ENCODE data around the gene LRRC8A. TPM values are rescaled to one million over a fixed set of nuclear protein-coding genes. Genes with fewer than 3 reads are reported as not detected.

Gene LRRC8A
- total and polyA plus RNA-seq, 2 of the 8 experiments (the other 6 are each of a cell fraction or from before 2014, with no cell fraction given): 103 to 111 TPM

- H3K4me3 ChIP-seq (ENCODE audit: extremely low read depth in 1 of 4, insufficient read depth in 2 of 4, low read depth in 3 of 4, low read length in 4 of 4): no peak overlapping the region
- TF ChIP-seq CEBPB (IDR thresholded peaks at IDR 0.05; ENCODE audit: low read depth, low read length) (no peak), KDM4A (IDR thresholded peaks at IDR 0.05; ENCODE audit: low read depth, low read length, severe bottlenecking) (no peak), RAD21 (IDR thresholded peaks at IDR 0.05 in 1 of 2, conservative IDR thresholded peaks at IDR 0.05 in 1 of 2; ENCODE audit: low read depth in 2 of 2, low read length in 2 of 2) (no peak), KDM5A (IDR thresholded peaks at IDR 0.05; ENCODE audit: low read length) (no peak), JUND (IDR thresholded peaks at IDR 0.05; ENCODE audit: low read length) (no peak), YY1 (IDR thresholded peaks at IDR 0.05; ENCODE audit: low read depth, low read length) (no peak), KDM1A (IDR thresholded peaks at IDR 0.05; ENCODE audit: borderline replicate concordance, low read length) (no peak), FOSL1 (IDR thresholded peaks at IDR 0.05; ENCODE audit: insufficient read depth, low read depth, low read length) (no peak), JUN (IDR thresholded peaks at IDR 0.05; ENCODE audit: low read depth, low read length) (no peak), RFX5 (IDR thresholded peaks at IDR 0.05; ENCODE audit: borderline replicate concordance, low read depth, low read length) (no peak), ZNF274 (IDR thresholded peaks at IDR 0.05; ENCODE audit: borderline replicate concordance, extremely low read depth, low read length) (no peak), NANOG (IDR thresholded peaks at IDR 0.05; ENCODE audit: insufficient read depth, low read depth, low read length, poor library complexity, severe bottlenecking) (no peak), POLR2AphosphoS5 (IDR thresholded peaks at IDR 0.05; ENCODE audit: low read depth, low read length) (no peak)
- CTCF ChIA-PET (ENCODE audit: partially characterized antibody): interaction anchor here (3.9 kb wide), 1 partner anchor 11 kb away, joined by 26 read pairs; no protein-coding TSS in a partner anchor
- H3K56ac ChIP-seq (replicated peaks; ENCODE audit: insufficient read length, low read depth, low read length): no peak overlapping the region
- POLR2A ChIA-PET (ENCODE audit: partially characterized antibody): interaction anchor here (1.1 to 1.8 kb wide), 2 partner anchors 11 to 29 kb away, joined by 3 to 4 read pairs; no protein-coding TSS in a partner anchor
- no peaks in the 10 kb centered on the region for H3K9me3 ChIP-seq (ENCODE audit: insufficient read depth in 2 of 2, low read depth in 1 of 2, low read length in 1 of 2)
- 96% methylated on average over 26 of the region's 26 CpGs; no CpG with 5 or more reads in 1 of the 2 experiments for WGBS, 2 experiments (ENCODE audit: extremely low coverage in 1 of 2, insufficient coverage in 1 of 2, insufficient read length in 1 of 2, insufficient replicate concordance in 2 of 2, low coverage in 1 of 2, low lambda C conversion rate in 2 of 2, missing lambda C conversion rate in 1 of 2)
- H2BK15ac ChIP-seq (ENCODE audit: low read length): no peak overlapping the region
- H3K36me3 ChIP-seq (ENCODE audit: control insufficient read depth in 2 of 4, insufficient read depth in 4 of 4, low read length in 3 of 4): peaks cover 0 to 24% (median 20%) of the 10 kb centered on the region in 4 experiments
- H4K91ac ChIP-seq (replicated peaks; ENCODE audit: insufficient read length, low read length): no peak overlapping the region
- peaks cover 2% of the 10 kb centered on the region; the same call in 1 of the 2 replicates for H3K23me2 ChIP-seq (ENCODE audit: low read depth, low read length)
- H2BK12ac ChIP-seq (ENCODE audit: low read depth, low read length): no peak overlapping the region
- no peak overlapping the region for H3K27ac ChIP-seq (ENCODE audit: low read depth, low read length)
- no peak overlapping the region for H2AK5ac ChIP-seq (ENCODE audit: low read depth, low read length)
- no peak overlapping the region for H3K14ac ChIP-seq (ENCODE audit: insufficient read length)
- H2BK20ac ChIP-seq (ENCODE audit: low read length): no peak overlapping the region
- H4K8ac ChIP-seq (ENCODE audit: extremely low read depth, insufficient read depth, low read length): no peak overlapping the region
- H3K4ac ChIP-seq (replicated peaks; ENCODE audit: insufficient read length, low read depth, low read length): no peak overlapping the region
- FAIRE-seq (no peak), DNase-seq (ENCODE audit: low read depth in 1 of 2, low spot score in 2 of 2) (no peak)
- no peak overlapping the region for H2AFZ ChIP-seq (ENCODE audit: low read length)
- no peak overlapping the region for H3K4me2 ChIP-seq (ENCODE audit: insufficient read depth in 1 of 2, low read depth in 2 of 2, low read length in 2 of 2)
- H3K9ac ChIP-seq (replicated peaks in 1 of 4; ENCODE audit: extremely low read depth in 1 of 4, low read depth in 3 of 4, low read length in 3 of 4): no peak overlapping the region
- H3K79me2 ChIP-seq (ENCODE audit: control insufficient read depth in 1 of 2, insufficient read depth in 2 of 2, low read length in 2 of 2): peaks cover 0 to 25% of the 10 kb centered on the region in 2 experiments; a peak in 2 of 4 replicates
- no peak overlapping the region for H3K18ac ChIP-seq (ENCODE audit: extremely low read depth, low read length)
- no peak overlapping the region for H4K5ac ChIP-seq (ENCODE audit: insufficient read length, low read depth, low read length)
- H2BK120ac ChIP-seq (replicated peaks; ENCODE audit: low read depth, low read length): no peak overlapping the region
- peaks cover 0 to 19% (median 9%) of the 10 kb centered on the region in 4 experiments; a peak in 6 of 7 replicates for H3K4me1 ChIP-seq (replicated peaks in 1 of 4; ENCODE audit: control insufficient read depth in 3 of 4, insufficient read depth in 4 of 4, low read length in 3 of 4)
- H2BK5ac ChIP-seq (ENCODE audit: low read depth, low read length): no peak overlapping the region
- no peak overlapping the region for H3K23ac ChIP-seq (ENCODE audit: insufficient read length)
- peaks cover 10% of the 10 kb centered on the region; the same call in 1 of the 2 replicates for H3K79me1 ChIP-seq (ENCODE audit: low read depth, low read length)
- no peaks in the 10 kb centered on the region for H3K27me3 ChIP-seq (replicated peaks in 1 of 4; ENCODE audit: control insufficient read depth in 3 of 4, extremely low read depth in 1 of 4, insufficient read depth in 3 of 4, low read length in 3 of 4)
- H4K20me1 ChIP-seq (replicated peaks in 1 of 2; ENCODE audit: control insufficient read depth in 1 of 2, insufficient read depth in 2 of 2, low read length in 2 of 2): peaks cover 9% of the 10 kb centered on the region in 2 experiments
Measured at GRCh38 chr9:128917151-128917849, 35.4 kb downstream of the LRRC8A start.
